A549 (cell line): ENCODE data around the gene CD55.

Source experiments
- CHD2 ChIP-seq: fragments of 150-350 bp; IDR thresholded peaks from 2 replicates; pipeline ENCODE4 v1.6.1; 2014; ENCODE audit warnings: low read length; ENCODE audit not compliant: partially characterized antibody
- CTCF ChIP-seq: fragments of >200 bp; sonication (Bioruptor Twin); formaldehyde crosslinking; IDR thresholded peaks from 3 replicates; pipeline ENCODE4 v1.5.1; 2016
- HDAC2 ChIP-seq: fragments of 200-600 bp; sonication (generic); IDR thresholded peaks from 2 replicates; pipeline ENCODE4 v1.6.1; 2016
- MAFK ChIP-seq: fragments of 450-650 bp; IDR thresholded peaks from 2 replicates; pipeline ENCODE4 v1.6.1; 2014; ENCODE audit not compliant: partially characterized antibody
- NR3C1 ChIP-seq: fragments of >200 bp; sonication (Bioruptor Twin); formaldehyde crosslinking; IDR thresholded peaks from 3 replicates; pipeline ENCODE4 v1.6.1; 2017
- POLR2A ChIP-seq: IDR thresholded peaks from 2 replicates; pipeline ENCODE4 v1.6.1; 2012; ENCODE audit warnings: mild to moderate bottlenecking, low read length
- RCOR1 ChIP-seq: fragments of 150-350 bp; IDR thresholded peaks from 2 replicates; pipeline ENCODE4 v1.6.1; 2014; ENCODE audit warnings: antibody characterized with exemption, low read length, low read depth
- REST ChIP-seq: fragments of 200-600 bp; sonication (generic); IDR thresholded peaks from 2 replicates; pipeline ENCODE4 v1.6.1; 2016; ENCODE audit warnings: antibody characterized with exemption, mild to moderate bottlenecking, moderate library complexity
- SMC3 ChIP-seq: fragments of >200 bp; sonication (Bioruptor Twin); formaldehyde crosslinking; IDR thresholded peaks from 3 replicates; pipeline ENCODE4 v1.6.1; 2018; ENCODE audit warnings: inconsistent platforms

GRCh38 chr1:207286786-207287468, 34.6 kb upstream of the CD55 start:
- no peak for TF ChIP-seq CTCF
- TF ChIP-seq REST = no peak
- TF ChIP-seq POLR2A = no peak
- no peak for TF ChIP-seq RCOR1
- no peak for TF ChIP-seq NR3C1
- no peak for TF ChIP-seq HDAC2
- no peak for TF ChIP-seq SMC3
- no peak for TF ChIP-seq CHD2
- peak; percentile 50 for TF ChIP-seq MAFK
